DND-41 (cell line): ENCODE results near the gene LHX2.

ENCODE experiments used
- ATAC-seq: fragments of 200-7000 bp; cut with Tn5 transposase; 3 replicates; pipeline ENCODE4 v1.9.1; 2021; ENCODE audit warnings: low read depth; ENCODE audit not compliant: insufficient read depth
- DNase-seq: peaks from one replicate; pipeline ENCODE4 v3.0.0-alpha.2; 2020
- H2AFZ ChIP-seq: 2 replicates; pipeline ENCODE4 v1.6.0; 2012; ENCODE audit warnings: low read depth, low read length
- H3K27ac ChIP-seq: 2 replicates; pipeline ENCODE4 v1.5.1; 2012; ENCODE audit warnings: low read length, inconsistent platforms
- H3K27me3 ChIP-seq: fragments of 200-600 bp; sonication (generic); 2 replicates; pipeline ENCODE4 v1.6.0; 2012; ENCODE audit warnings: low read length, mild to moderate bottlenecking, inconsistent platforms; ENCODE audit not compliant: insufficient read depth, poor library complexity
- H3K36me3 ChIP-seq: 2 replicates; pipeline ENCODE4 v1.5.1; 2012; ENCODE audit warnings: low read length, inconsistent platforms; ENCODE audit not compliant: insufficient read depth
- H3K4me1 ChIP-seq: 2 replicates; pipeline ENCODE4 v1.5.1; 2012; ENCODE audit warnings: mild to moderate bottlenecking, low read length; ENCODE audit not compliant: insufficient read depth
- H3K4me2 ChIP-seq: 2 replicates; pipeline ENCODE4 v1.6.0; 2012; ENCODE audit warnings: mild to moderate bottlenecking, moderate library complexity, low read length, inconsistent platforms; ENCODE audit not compliant: insufficient read depth
- H3K4me3 ChIP-seq, 2 experiments: fragments of 200-600 bp in 1 of 2; shearing (Covaris generic) in 1 of 2; 2 replicates each; pipeline ENCODE4 v1.5.1; 2012 to 2016; ENCODE audit warnings: inconsistent platforms in 2 of 2, low read length in 2 of 2, mild to moderate bottlenecking in 2 of 2, low read depth in 1 of 2, moderate library complexity in 1 of 2
- H3K79me2 ChIP-seq: 2 replicates; pipeline ENCODE4 v1.6.0; 2012; ENCODE audit warnings: low read length, inconsistent platforms; ENCODE audit not compliant: insufficient read depth
- H3K9ac ChIP-seq: 2 replicates; pipeline ENCODE4 v1.6.0; 2012; ENCODE audit warnings: low read depth, mild to moderate bottlenecking, inconsistent platforms, low read length, moderate library complexity
- H3K9me3 ChIP-seq: 2 replicates; pipeline ENCODE4 v1.5.1; 2012; ENCODE audit warnings: low read length, moderate library complexity, mild to moderate bottlenecking, inconsistent platforms; ENCODE audit not compliant: insufficient read depth, severe bottlenecking
- H4K20me1 ChIP-seq: 2 replicates; pipeline ENCODE4 v1.6.0; 2012; ENCODE audit warnings: low read length; ENCODE audit not compliant: insufficient read depth
- CTCF ChIP-seq: IDR thresholded peaks from 2 replicates; pipeline ENCODE4 v1.5.1; 2012; ENCODE audit warnings: borderline replicate concordance, low read length, moderate library complexity, mild to moderate bottlenecking; ENCODE audit not compliant: poor library complexity, severe bottlenecking; ENCODE audit errors: extremely low read depth
- EZH2 ChIP-seq: IDR thresholded peaks from 3 replicates; pipeline ENCODE4 v1.6.1; 2012; ENCODE audit warnings: borderline replicate concordance, low read depth, mild to moderate bottlenecking, moderate library complexity, low read length, inconsistent platforms; ENCODE audit not compliant: severe bottlenecking

The LHX2 gene

GRCh38 chr9:124019771-124020519 lies 8.4 kb downstream of the LHX2 start:
- Histone ChIP-seq H3K4me1 (no peaks in the 10 kb centered on the region), H4K20me1 (no peaks in the 10 kb centered on the region), H3K36me3 (no peaks in the 10 kb centered on the region), H3K27ac (no peak overlapping the region), H3K27me3 (peaks cover 16% of the 10 kb centered on the region), H2AFZ (no peak overlapping the region), H3K9ac (no peak overlapping the region), H3K4me2 (no peak overlapping the region), H3K4me3 (no peak overlapping the region), H3K79me2 (no peaks in the 10 kb centered on the region), H3K9me3 (no peaks in the 10 kb centered on the region)
- DNase-seq (no peak), ATAC-seq (no peak)
- TF ChIP-seq CTCF (no peak), EZH2 (no peak)

- TF ChIP-seq CTCF: no peak
- no peak for TF ChIP-seq EZH2
- no peaks in the 10 kb centered on the region for H3K9me3 ChIP-seq
- H4K20me1 ChIP-seq: no peaks in the 10 kb centered on the region
- no peak for DNase-seq
- no peaks in the 10 kb centered on the region for H3K36me3 ChIP-seq
- H3K9ac ChIP-seq: no peak overlapping the region
- H3K4me3 ChIP-seq: no peak overlapping the region
- no peaks in the 10 kb centered on the region for H3K79me2 ChIP-seq
- H3K27me3 ChIP-seq: peaks cover 16% of the 10 kb centered on the region
- no peaks in the 10 kb centered on the region for H3K4me1 ChIP-seq
- no peak overlapping the region for H3K4me2 ChIP-seq
- no peak for ATAC-seq
- H3K27ac ChIP-seq: no peak overlapping the region
- H2AFZ ChIP-seq: no peak overlapping the region
Observed at GRCh38 chr9:124020520-124021384, 9.2 kb downstream of the LHX2 start.

GRCh38 chr9:124021385-124021769 lies 9.8 kb downstream of the LHX2 start:
- DNase-seq: no peak
- Histone ChIP-seq H3K9ac (no peak overlapping the region), H3K79me2 (no peaks in the 10 kb centered on the region), H3K36me3 (no peaks in the 10 kb centered on the region), H3K9me3 (no peaks in the 10 kb centered on the region), H3K4me3 (no peak overlapping the region), H4K20me1 (no peaks in the 10 kb centered on the region), H3K27ac (no peak overlapping the region), H3K4me2 (no peak overlapping the region), H3K4me1 (no peaks in the 10 kb centered on the region), H2AFZ (no peak overlapping the region), H3K27me3 (peaks cover 16% of the 10 kb centered on the region)
- no peak for ATAC-seq
- TF ChIP-seq CTCF (no peak), EZH2 (no peak)
